AG09319 (cell line): ENCODE results near the gene RNPC3.

Experiments
- DNase-seq: peaks from one replicate; pipeline ENCODE4 v3.0.0-alpha.2; 2010; ENCODE audit warnings: low read depth; ENCODE audit errors: extremely low read depth
- CTCF ChIP-seq: IDR thresholded peaks from 2 replicates; pipeline ENCODE4 v1.5.1; 2011; ENCODE audit warnings: low read depth, mild to moderate bottlenecking, inconsistent platforms, low read length, moderate library complexity

RNPC3 gene

GRCh38 chr1:103513711-103514110, 11.8 kb upstream of the RNPC3 start:
- no peak for DNase-seq
- no peak for TF ChIP-seq CTCF

- no peak for DNase-seq
Measured at GRCh38 chr1:103514920-103515503, 10.5 kb upstream of the RNPC3 start.

GRCh38 chr1:103516283-103516682, 9.2 kb upstream of the RNPC3 start:
- no peak for DNase-seq
- no peak for TF ChIP-seq CTCF

More at GRCh38 chr1:103514920-103515503, 10.5 kb upstream of the RNPC3 start:
- TF ChIP-seq CTCF: peak; percentile 73

- DNase-seq: no peak
- no peak for TF ChIP-seq CTCF
Measured at GRCh38 chr1:103516693-103517092, 8.8 kb upstream of the RNPC3 start.

GRCh38 chr1:103517380-103518047, 8.0 kb upstream of the RNPC3 start:
- TF ChIP-seq CTCF: no peak
- no peak for DNase-seq

- DNase-seq: no peak
- no peak for TF ChIP-seq CTCF
Measured at GRCh38 chr1:103520822-103521221, 4.7 kb upstream of the RNPC3 start.

GRCh38 chr1:103523346-103523745, 2.2 kb upstream of the RNPC3 start:
- TF ChIP-seq CTCF: no peak
- DNase-seq: no peak
